Measurements from ENCODE around the gene MALT1. TPM values are rescaled to one million over a fixed set of nuclear protein-coding genes. Genes with fewer than 3 reads are reported as not detected.

Gene MALT1
- total RNA-seq, 1 experiment from 2014 or later = 34.0 TPM

DNA sequence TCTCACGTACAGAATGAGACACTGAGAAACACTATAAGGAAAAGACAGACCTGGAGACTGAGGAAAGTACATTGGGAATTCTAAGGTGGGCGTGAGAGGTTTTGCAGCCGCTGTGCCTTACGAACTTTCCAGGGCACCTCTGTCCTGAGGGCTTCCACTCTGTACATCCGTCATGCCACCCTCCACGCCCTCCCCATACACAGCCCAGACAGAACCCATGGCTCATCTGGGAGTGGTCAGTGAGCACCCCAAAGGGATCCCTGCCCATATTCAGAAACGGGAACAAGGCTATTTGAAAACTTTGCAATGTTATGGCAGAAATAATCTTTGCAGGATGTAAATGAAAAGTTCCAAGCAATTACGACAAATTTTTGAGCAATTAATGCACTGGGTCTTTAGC, 98.1 kb downstream of the MALT1 start:
- Histone ChIP-seq H3K27ac (ENCODE audit: low read length) (peak overlapping the region; percentile 14; the same call in 1 of the 2 replicates), H3K36me3 (ENCODE audit: control insufficient read depth, insufficient read depth, low read length) (no peaks in the 10 kb centered on the region), H3K4me1 (ENCODE audit: control insufficient read depth, insufficient read depth, low read length) (no peaks in the 10 kb centered on the region), H3K9me3 (ENCODE audit: control insufficient read depth, insufficient read depth, low read depth, low read length) (no peaks in the 10 kb centered on the region), H3K27me3 (ENCODE audit: control insufficient read depth, insufficient read depth, low read length) (no peaks in the 10 kb centered on the region), H3K4me3 (ENCODE audit: low read depth in 2 of 2, low read length in 2 of 2) (no peak overlapping the region)
- ChIA-PET CTCF (interaction anchor here (0.7 kb wide), 1 partner anchor 192 kb away, joined by 3 read pairs; no protein-coding TSS in a partner anchor), POLR2A (no interaction called here)
- DNase-seq (ENCODE audit: low read depth, low spot score) = no peak
- ATAC-seq = no peak
- BruUV-seq (replicated peaks) = no TSS peak
- TF ChIP-seq TCF7L2 (IDR thresholded peaks at IDR 0.05; ENCODE audit: low read depth, low read length) (no peak), SIN3A (IDR thresholded peaks at IDR 0.05; ENCODE audit: borderline replicate concordance, insufficient read depth, low read depth, low read length) (no peak), POLR2AphosphoS5 (IDR thresholded peaks at IDR 0.05; ENCODE audit: low read depth, low read length) (no peak)
- TF ChIP-seq, protein P1, sequence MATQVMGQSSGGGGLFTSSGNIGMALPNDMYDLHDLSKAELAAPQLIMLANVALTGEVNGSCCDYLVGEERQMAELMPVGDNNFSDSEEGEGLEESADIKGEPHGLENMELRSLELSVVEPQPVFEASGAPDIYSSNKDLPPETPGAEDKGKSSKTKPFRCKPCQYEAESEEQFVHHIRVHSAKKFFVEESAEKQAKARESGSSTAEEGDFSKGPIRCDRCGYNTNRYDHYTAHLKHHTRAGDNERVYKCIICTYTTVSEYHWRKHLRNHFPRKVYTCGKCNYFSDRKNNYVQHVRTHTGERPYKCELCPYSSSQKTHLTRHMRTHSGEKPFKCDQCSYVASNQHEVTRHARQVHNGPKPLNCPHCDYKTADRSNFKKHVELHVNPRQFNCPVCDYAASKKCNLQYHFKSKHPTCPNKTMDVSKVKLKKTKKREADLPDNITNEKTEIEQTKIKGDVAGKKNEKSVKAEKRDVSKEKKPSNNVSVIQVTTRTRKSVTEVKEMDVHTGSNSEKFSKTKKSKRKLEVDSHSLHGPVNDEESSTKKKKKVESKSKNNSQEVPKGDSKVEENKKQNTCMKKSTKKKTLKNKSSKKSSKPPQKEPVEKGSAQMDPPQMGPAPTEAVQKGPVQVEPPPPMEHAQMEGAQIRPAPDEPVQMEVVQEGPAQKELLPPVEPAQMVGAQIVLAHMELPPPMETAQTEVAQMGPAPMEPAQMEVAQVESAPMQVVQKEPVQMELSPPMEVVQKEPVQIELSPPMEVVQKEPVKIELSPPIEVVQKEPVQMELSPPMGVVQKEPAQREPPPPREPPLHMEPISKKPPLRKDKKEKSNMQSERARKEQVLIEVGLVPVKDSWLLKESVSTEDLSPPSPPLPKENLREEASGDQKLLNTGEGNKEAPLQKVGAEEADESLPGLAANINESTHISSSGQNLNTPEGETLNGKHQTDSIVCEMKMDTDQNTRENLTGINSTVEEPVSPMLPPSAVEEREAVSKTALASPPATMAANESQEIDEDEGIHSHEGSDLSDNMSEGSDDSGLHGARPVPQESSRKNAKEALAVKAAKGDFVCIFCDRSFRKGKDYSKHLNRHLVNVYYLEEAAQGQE (IDR thresholded peaks at IDR 0.05; ENCODE audit: insufficient read depth in 1 of 2, low read depth in 2 of 2, low read length in 1 of 2) = no peak
- TF ChIP-seq, protein P2, sequence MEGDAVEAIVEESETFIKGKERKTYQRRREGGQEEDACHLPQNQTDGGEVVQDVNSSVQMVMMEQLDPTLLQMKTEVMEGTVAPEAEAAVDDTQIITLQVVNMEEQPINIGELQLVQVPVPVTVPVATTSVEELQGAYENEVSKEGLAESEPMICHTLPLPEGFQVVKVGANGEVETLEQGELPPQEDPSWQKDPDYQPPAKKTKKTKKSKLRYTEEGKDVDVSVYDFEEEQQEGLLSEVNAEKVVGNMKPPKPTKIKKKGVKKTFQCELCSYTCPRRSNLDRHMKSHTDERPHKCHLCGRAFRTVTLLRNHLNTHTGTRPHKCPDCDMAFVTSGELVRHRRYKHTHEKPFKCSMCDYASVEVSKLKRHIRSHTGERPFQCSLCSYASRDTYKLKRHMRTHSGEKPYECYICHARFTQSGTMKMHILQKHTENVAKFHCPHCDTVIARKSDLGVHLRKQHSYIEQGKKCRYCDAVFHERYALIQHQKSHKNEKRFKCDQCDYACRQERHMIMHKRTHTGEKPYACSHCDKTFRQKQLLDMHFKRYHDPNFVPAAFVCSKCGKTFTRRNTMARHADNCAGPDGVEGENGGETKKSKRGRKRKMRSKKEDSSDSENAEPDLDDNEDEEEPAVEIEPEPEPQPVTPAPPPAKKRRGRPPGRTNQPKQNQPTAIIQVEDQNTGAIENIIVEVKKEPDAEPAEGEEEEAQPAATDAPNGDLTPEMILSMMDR (IDR thresholded peaks at IDR 0.05) = no peak
- intact Hi-C loops (cut with micrococcal nuclease; ENCODE audit: unreplicated experiment) (loop anchor here (2.0 kb wide), 1 partner anchor 301 kb away; no protein-coding TSS in a partner anchor), in situ Hi-C loops (cut with HindIII; ENCODE audit: low pct_unique_long_range_greater_than_20kb, low sequenced_read_pairs) (no loop called here)

DNA sequence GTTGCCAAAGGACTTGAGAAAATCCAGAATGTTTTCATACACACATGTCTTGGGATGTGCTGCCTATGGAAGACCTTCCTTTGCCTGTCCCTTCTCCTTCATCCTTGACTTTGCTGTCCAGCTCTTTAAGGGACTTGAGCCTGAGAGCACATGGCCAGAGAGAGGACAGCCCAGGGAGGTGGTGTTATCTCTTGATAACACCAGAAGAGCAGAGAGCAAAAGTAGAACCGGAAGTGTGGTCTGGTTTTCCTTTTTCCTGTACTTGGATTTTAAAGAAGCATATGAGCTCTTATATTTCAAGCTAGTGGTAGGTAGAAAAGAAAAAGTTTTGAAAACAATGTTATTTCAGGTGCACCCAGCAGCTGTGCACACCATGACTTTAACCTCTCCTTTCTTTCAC, 99.3 kb downstream of the MALT1 start:
- no peak overlapping the region for H3K4me3 ChIP-seq (ENCODE audit: low read depth in 2 of 2, low read length in 2 of 2)
- in situ Hi-C loops (cut with HindIII; ENCODE audit: low pct_unique_long_range_greater_than_20kb, low sequenced_read_pairs) (no loop called here), intact Hi-C loops (cut with micrococcal nuclease; ENCODE audit: unreplicated experiment) (no loop called here)
- H3K9me3 ChIP-seq (ENCODE audit: control insufficient read depth, insufficient read depth, low read depth, low read length) = no peaks in the 10 kb centered on the region
- DNase-seq (ENCODE audit: low read depth, low spot score) (no peak), ATAC-seq (no peak)
- BruUV-seq (replicated peaks) = no TSS peak
- ChIA-PET POLR2A (no interaction called here), CTCF (interaction anchor here (0.6 kb wide), 2 partner anchors 249 to 338 kb away, joined by 4 to 6 read pairs; no protein-coding TSS in a partner anchor)
- H3K4me1 ChIP-seq (ENCODE audit: control insufficient read depth, insufficient read depth, low read length) = no peaks in the 10 kb centered on the region
- TF ChIP-seq, protein P2 (IDR thresholded peaks at IDR 0.05) = no peak
- TF ChIP-seq, protein P1 (IDR thresholded peaks at IDR 0.05; ENCODE audit: insufficient read depth in 1 of 2, low read depth in 2 of 2, low read length in 1 of 2) = no peak
- TF ChIP-seq SIN3A (IDR thresholded peaks at IDR 0.05; ENCODE audit: borderline replicate concordance, insufficient read depth, low read depth, low read length) (no peak), POLR2AphosphoS5 (IDR thresholded peaks at IDR 0.05; ENCODE audit: low read depth, low read length) (no peak), TCF7L2 (IDR thresholded peaks at IDR 0.05; ENCODE audit: low read depth, low read length) (no peak)
- H3K27me3 ChIP-seq (ENCODE audit: control insufficient read depth, insufficient read depth, low read length) = no peaks in the 10 kb centered on the region
- H3K27ac ChIP-seq (ENCODE audit: low read length) = no peak overlapping the region
- no peaks in the 10 kb centered on the region for H3K36me3 ChIP-seq (ENCODE audit: control insufficient read depth, insufficient read depth, low read length)
